Kasumi-1 (cell line): ENCODE data around the gene LARP4B.

ENCODE experiments used
- DNase-seq, 2 experiments: peaks; one replicate each; lab custom pipeline; 2025; lab: John Stamatoyannopoulos, UW

Gene LARP4B

DNA sequence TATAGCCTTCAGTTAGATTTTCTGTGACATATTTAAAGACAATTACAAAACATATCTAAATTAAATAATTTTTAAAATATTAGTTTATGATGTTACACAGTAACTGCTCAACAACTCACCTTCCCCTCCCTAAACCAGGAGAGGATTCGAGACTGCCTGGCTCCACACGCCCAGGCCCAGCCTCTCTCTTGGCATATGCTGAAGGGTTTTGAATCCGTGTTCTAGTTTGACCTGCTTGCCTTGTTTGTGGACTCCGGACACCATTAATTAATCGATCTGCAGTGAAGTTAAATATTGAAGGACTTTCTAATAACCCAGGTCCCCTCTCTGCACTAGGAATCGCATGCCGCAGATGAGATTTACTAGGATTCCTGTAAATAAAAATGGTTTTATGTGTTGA is 106.6 kb downstream of the LARP4B start:
- DNase-seq, result no peak

DNA sequence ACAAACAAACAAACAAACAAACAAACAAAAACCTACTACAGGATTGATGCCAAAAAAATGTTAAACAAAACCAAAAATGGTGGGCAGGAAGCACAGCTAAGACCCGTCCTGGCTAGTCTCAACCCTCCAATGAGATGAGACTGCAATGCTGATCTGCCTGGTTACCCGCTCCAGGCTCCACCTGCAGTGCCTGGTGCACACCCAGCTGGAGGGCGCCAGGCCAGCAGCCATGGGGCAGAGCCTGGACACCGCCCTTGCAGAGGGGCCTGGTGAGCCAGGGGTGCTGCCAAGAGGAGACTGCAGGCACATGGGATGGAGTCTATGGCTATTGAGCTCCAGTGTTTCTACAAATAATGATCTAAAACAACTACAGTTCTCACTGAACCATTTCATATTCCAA is 107.0 kb downstream of the LARP4B start:
- no peak for DNase-seq

- no peak for DNase-seq
Measured at GRCh38 chr10:822661-823367, 108.7 kb downstream of the LARP4B start.

DNA sequence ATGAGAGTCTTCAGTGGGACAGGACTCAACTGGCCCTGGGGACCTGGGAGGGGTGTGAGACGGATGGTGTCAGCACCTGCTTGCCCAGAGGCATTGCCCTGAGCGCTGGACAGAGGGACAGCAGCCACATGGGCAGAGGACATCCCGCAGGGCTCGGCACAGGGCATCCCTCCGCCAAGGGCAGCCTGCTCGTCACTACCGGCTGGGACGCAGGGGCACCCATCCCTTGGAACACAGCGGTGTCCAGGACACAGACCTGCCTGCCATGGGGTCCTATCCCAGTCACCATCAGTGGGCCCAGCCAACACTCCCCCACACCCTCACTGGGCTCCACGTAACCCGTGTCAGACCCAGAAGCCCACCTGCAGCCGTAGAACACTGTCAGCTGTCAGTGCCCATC is 109.3 kb downstream of the LARP4B start:
- DNase-seq, result no peak

DNA sequence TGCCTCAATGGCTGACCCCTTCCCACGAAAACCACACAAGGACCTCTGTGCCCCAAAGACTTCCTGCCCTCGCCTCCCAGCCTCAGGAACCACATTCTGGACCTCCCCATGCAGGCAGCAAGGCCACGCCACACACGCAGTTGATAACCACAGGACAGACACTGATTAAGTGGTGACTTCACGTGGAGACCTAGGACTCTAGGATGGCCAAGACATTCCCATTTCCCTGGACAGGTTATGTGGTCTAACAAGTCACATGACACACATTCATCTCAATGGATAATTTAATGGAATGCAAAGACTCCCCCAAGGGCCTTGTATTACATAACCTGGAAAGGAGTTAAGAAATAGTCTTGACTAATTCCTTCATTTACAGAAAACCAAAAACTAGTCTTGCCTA is 110.2 kb downstream of the LARP4B start:
- no peak for DNase-seq

GRCh38 chr10:819816-820215 is 111.7 kb downstream of the LARP4B start:
- no peak for DNase-seq

DNA sequence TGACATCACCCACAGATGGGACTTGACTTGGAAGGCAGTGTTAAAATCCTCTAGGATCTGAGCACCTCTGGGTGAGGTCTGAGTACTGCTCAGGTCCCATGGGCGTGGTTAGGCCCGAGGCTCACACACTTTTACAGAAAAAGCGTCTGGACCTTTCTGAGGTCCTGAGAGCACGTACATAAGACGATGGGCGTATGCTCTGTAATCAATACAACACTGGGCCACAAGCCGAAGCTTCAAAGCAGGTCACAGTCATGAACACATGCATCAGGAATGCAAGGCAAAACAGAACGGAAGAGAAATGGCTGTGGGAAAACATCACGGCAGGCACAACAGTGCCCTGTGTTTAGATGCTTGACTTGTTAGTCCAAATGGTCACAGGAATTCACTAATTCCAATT is 112.2 kb downstream of the LARP4B start:
- no peak for DNase-seq

- no peak for DNase-seq
Measured at GRCh38 chr10:818526-819220, 112.8 kb downstream of the LARP4B start.

- DNase-seq, result no peak
Measured at GRCh38 chr10:818010-818409, 113.5 kb downstream of the LARP4B start.

GRCh38 chr10:817371-817770 is 114.1 kb downstream of the LARP4B start:
- DNase-seq, result no peak

- no peak for DNase-seq
Measured at GRCh38 chr10:816958-817357, 114.5 kb downstream of the LARP4B start.

DNA sequence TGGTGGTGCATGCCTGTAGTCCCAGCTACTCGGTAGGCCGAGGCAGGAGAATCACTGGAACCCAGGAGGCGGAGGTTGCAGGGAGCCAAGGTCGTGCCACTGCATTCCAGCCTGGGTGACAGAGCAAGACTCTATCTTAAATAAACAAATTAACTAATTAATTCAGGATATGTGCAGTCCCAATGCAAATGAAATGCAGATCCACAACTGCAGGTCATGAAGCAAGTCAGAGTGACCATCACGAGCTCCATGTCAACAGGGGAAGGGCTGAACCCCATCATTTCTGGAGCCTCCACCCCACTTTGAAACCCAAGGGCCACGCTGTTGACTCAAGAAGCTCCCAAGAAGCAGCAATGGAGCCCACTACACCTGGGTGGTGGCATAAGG is 115.4 kb downstream of the LARP4B start:
- DNase-seq, result no peak

- peak in 1 of 2 experiments; percentile 17 for DNase-seq
Measured at GRCh38 chr10:815338-816090, 116.0 kb downstream of the LARP4B start.

DNA sequence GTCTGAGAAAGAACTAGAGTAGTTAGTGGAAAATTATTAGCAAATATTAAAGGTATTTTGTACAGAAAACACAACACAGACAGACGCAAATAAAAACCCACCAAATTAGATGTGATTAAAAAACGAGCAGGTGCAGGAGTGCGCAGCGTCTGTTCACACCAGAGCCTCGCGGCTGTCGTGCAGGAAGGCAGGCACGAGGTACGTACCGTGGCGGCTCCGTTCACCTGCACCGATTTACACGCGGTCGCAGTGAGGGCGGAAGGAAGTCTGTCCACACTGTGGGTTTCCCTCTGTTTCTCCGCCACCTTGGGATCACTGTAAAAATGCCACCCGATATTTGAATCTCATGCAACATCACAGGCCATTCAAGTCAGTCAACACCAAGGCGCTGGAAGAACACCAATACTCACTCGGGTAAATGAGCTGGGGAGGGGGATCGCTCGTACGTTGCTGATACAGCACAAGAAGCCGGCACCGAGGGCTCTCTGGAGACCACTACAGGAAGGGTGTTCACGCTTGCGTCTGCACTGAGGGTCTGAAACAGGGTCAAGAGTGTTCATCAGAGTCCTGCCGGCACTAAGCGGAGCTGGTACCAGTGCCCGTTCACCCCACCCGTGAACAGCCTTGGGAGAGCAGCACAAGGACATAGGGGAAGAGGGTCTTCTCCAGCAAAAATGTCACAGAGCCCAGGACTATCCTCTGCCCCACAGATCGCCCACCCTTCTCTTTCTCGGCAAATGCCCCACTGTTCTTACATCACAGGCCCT is 116.8 kb downstream of the LARP4B start:
- no peak for DNase-seq

DNA sequence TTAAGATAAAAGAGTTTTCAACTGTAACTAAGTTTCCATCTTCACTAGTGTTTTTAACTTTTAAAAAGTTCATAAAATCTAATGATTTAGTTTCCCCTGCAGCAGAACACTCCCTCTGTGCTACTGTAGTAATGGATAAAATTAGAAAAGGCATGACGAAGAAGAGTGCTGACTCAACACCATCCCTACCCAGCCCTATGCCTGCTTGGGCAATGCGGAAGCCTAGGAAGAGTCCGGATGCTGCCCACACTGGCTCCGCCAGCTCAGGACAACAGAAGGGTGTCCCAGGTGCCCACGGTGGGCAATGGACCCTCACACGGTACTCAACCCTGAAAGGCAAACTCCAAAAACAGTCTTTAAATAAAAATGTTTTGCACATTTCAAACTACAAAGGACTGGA is 118.2 kb downstream of the LARP4B start:
- DNase-seq, result no peak

DNA sequence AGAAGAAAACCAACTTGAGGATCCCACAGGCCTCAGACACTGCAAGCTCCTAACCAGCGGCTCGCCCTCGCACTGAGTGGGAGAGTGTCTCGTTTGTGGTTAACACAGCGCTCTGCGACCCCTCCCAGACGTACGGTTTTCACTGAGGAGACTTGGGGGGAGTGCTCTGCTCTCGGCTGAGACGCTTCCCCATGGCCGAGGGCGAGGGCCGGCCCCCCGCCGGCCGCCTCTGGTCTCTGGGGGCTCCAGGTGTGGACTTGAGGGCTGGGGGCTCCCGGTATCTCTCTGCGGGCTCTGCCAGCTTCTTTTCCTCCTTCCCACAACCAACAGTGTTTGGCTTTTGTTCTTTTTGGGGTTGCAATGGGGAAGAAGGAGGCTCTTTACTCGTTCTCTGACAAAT is 118.7 kb downstream of the LARP4B start:
- no peak for DNase-seq

DNA sequence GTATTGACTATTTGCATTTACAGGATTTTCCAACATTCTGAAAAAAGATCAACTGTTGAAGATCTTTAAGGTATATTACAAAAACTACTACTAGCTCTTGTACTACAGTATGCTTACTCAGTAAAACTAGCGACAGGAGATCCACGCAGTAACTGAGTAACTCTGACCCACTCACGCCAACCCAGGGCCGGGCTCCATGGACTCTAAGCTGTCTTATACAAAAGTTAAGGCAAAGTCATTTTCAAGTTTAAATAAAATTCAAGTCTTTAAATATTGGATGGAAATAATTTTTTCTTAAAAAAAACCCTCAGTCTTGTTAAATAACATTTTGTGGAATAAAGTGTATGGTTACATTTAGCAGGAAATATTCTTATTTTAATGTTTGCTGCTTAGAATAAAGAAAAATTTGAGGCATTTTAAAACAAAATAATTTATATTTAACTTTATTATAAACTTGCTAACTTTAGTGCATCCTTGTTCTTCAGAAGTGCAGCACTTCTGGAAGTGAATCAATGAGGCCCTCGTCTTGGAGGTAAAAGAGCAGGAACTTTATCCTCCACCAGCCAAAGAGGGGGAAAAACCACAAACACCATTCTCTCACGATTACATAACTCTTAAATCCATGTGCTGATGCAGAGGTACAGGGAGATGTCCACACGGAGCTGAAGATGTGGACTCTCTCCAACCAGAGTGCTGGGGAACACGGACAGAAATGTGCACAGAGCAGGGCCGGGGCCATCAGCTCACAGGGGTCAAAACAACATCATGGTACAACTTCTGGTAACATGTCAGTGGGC is 119.9 kb downstream of the LARP4B start:
- no peak for DNase-seq

DNA sequence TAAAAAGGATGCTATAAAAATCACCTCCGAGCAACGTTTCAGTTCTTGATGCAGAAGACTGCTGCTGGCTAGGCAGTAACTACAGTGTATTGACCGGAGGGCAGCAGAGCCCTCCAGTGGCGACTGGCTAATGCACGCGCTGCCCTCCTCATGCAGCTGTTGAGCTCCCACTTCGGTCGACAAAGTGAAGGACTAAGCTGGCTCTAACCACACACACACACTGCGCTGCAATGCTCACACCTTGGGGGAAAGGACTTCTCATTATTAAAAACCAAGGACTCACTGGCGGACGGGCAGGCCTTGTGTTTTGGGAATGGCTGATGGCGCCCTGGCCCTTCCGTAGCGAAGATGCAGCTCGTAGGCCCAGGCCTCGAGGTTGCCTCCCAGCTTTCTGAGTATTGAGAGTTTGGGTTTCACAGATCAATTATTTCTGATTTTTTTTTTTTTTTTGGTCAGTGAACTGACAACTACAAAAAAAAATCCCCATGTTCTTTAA is 121.1 kb downstream of the LARP4B start:
- peak; percentile 34 to 49 for DNase-seq

DNA sequence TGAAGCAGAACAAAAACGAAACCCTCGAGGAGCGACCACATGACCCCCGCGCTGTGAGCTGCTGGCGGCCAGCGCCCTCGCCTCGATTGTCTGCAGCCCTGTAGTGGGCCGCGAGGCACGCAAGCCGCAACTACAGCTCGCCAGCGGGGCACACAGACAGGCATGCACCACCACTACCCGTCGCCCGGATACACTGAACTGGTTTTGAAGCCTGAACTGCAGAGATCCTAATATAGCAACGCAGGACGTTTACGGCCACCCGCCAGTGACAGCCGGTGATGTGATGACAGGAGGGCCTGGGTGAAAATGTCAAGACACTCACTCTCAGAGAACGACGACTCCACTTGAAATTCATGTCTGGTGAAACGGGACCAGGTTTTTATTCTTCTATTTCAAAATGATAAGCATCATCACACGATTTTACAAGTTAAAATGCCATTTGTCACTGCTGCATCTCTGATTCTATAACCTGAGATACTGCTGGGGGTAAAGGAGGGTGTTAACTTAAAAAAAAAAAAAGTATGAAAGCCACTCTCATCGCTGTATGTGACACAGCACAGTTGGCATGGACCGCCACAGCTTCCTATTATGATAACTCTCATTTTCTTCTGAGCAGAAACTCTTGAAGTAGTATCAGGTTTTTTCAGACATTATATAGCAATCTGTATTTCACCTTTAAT is 121.7 kb downstream of the LARP4B start:
- DNase-seq, result no peak

GRCh38 chr10:807958-808353 is 123.5 kb downstream of the LARP4B start:
- no peak for DNase-seq
